ENCODE measurements around the gene ACBD4. TPM values are rescaled to one million over a fixed set of nuclear protein-coding genes. Genes with fewer than 3 reads are reported as not detected.
A peak's percentile ranks its signal among the peaks of the same experiment; 100 is the strongest.

Gene ACBD4
- total RNA-seq, 2 experiments from 2014 or later = 14.8 to 24.0 TPM

DNA sequence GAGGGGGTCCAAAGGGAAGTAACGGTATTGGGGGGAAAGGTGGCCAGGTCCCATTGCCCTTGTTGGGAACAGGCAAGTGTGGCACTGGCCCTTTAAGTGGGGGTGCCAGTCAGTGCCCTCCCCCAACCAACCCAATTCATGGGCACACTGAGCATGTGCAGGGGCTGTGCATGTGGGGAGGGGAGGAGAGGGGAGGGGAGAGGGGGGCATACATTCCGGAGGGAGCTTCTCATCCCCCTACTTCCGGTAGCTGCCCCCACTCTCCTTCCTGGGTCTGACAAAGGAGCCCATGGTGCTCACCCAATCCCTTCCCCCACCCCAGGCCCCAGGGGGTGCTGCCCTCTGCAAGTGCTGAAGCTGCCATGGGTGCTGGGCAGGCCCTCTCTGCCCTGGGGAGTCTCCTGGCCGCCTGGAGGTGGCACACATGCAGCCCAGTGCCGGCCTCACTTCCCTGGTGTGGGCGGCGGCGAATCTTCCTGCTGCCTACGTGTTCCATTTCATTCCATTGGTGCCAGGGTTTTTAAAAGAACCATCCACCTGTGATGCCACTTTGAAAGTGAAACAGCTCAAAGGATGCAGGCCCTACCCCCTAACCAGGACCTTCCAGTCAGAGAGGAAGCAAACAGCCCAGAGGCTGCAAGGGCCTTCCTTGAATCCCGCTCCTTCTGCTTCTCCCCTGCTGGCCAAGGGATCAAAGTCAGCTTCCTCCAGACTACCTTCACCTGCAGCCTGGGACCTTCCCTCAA lies 37.2 kb downstream of the ACBD4 start:
- Histone ChIP-seq H3K79me2 (ENCODE audit: insufficient read depth, low read depth, low read length) (no peaks in the 10 kb centered on the region), H3K4me3 (ENCODE audit: low read depth, low read length, poor library complexity, severe bottlenecking) (peak overlapping the region; percentile 65), H3K36me3 (ENCODE audit: insufficient read depth, low read length) (peaks cover 3% of the 10 kb centered on the region; the same call in 1 of the 2 replicates), H3K4me1 (ENCODE audit: insufficient read depth, low read length, poor library complexity, severe bottlenecking) (peaks cover 24% of the 10 kb centered on the region), H3K9me3 (ENCODE audit: low read length) (no peaks in the 10 kb centered on the region), H3K9me2 (ENCODE audit: insufficient read depth, low read length) (no peaks in the 10 kb centered on the region), H2AFZ (ENCODE audit: low read length) (peak overlapping the region; percentile 96), H3K4me2 (ENCODE audit: low read length) (peak overlapping the region; percentile 95), H3K27ac (ENCODE audit: low read depth, low read length, poor library complexity, severe bottlenecking) (peak overlapping the region; percentile 61), H4K20me1 (ENCODE audit: insufficient read depth, low read length) (no peaks in the 10 kb centered on the region)
- peak; percentile 81 for DNase-seq (ENCODE audit: low spot score)
- CTCF ChIA-PET (ENCODE audit: unreplicated experiment) = interaction anchor here (0.6 to 1.7 kb wide), 7 partner anchors 21 to 73 kb away, joined by 3 to 13 read pairs (median 4); partner anchors contain the start of genes ACBD4 and FMNL1
- TSS peak; percentile 63 for BruUV-seq (replicated peaks)
- TF ChIP-seq, protein P1, sequence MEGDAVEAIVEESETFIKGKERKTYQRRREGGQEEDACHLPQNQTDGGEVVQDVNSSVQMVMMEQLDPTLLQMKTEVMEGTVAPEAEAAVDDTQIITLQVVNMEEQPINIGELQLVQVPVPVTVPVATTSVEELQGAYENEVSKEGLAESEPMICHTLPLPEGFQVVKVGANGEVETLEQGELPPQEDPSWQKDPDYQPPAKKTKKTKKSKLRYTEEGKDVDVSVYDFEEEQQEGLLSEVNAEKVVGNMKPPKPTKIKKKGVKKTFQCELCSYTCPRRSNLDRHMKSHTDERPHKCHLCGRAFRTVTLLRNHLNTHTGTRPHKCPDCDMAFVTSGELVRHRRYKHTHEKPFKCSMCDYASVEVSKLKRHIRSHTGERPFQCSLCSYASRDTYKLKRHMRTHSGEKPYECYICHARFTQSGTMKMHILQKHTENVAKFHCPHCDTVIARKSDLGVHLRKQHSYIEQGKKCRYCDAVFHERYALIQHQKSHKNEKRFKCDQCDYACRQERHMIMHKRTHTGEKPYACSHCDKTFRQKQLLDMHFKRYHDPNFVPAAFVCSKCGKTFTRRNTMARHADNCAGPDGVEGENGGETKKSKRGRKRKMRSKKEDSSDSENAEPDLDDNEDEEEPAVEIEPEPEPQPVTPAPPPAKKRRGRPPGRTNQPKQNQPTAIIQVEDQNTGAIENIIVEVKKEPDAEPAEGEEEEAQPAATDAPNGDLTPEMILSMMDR (conservative IDR thresholded peaks at IDR 0.05; ENCODE audit: low read length) = no peak
- no peak for TF ChIP-seq EZH2phosphoT487 (IDR thresholded peaks at IDR 0.05; ENCODE audit: borderline replicate concordance, low read depth, low read length)
- POLR2A ChIA-PET = interaction anchor here (0.5 to 2.0 kb wide), 7 partner anchors 10 to 616 kb away, joined by 3 to 19 read pairs (median 5); partner anchors contain the start of genes HEXIM1 and HEXIM2
- intact Hi-C loops (cut with micrococcal nuclease; ENCODE audit: unreplicated experiment) = no loop called here

DNA sequence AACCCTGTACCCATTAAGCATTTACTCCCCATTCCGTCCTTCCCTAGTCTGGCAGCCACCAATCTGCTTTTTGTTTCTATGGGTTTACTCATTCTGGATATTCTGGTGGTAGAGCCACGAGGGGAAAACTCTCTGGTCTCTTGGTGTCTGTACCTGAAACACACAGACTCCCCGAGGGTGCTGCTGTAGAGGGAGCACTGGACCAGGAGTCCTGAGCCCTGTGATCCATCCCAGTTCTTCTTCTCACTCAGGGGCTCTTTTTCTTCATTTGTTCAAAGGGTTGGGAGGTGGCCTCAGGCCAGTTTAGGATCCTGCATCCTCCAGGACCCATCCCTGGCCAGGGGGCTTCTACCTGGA lies 40.2 kb downstream of the ACBD4 start:
- no peak for DNase-seq (ENCODE audit: low spot score)
- Histone ChIP-seq H3K27ac (ENCODE audit: low read depth, low read length, poor library complexity, severe bottlenecking) (no peak overlapping the region), H3K4me3 (ENCODE audit: low read depth, low read length, poor library complexity, severe bottlenecking) (no peak overlapping the region), H2AFZ (ENCODE audit: low read length) (no peak overlapping the region), H4K20me1 (ENCODE audit: insufficient read depth, low read length) (no peaks in the 10 kb centered on the region), H3K4me2 (ENCODE audit: low read length) (no peak overlapping the region), H3K4me1 (ENCODE audit: insufficient read depth, low read length, poor library complexity, severe bottlenecking) (peaks cover 24% of the 10 kb centered on the region), H3K79me2 (ENCODE audit: insufficient read depth, low read depth, low read length) (no peaks in the 10 kb centered on the region), H3K36me3 (ENCODE audit: insufficient read depth, low read length) (no peaks in the 10 kb centered on the region), H3K9me3 (ENCODE audit: low read length) (no peaks in the 10 kb centered on the region), H3K9me2 (ENCODE audit: insufficient read depth, low read length) (no peaks in the 10 kb centered on the region)
- BruUV-seq (replicated peaks) = no TSS peak
- ChIA-PET CTCF (ENCODE audit: unreplicated experiment) (no interaction called here), POLR2A (interaction anchor here (0.7 kb wide), 1 partner anchor 20 kb away, joined by 5 read pairs; no protein-coding TSS in a partner anchor)
- intact Hi-C loops (cut with micrococcal nuclease; ENCODE audit: unreplicated experiment) = no loop called here
- no peak for TF ChIP-seq EZH2phosphoT487 (IDR thresholded peaks at IDR 0.05; ENCODE audit: borderline replicate concordance, low read depth, low read length)
- TF ChIP-seq, protein P1 (conservative IDR thresholded peaks at IDR 0.05; ENCODE audit: low read length) = no peak

DNA sequence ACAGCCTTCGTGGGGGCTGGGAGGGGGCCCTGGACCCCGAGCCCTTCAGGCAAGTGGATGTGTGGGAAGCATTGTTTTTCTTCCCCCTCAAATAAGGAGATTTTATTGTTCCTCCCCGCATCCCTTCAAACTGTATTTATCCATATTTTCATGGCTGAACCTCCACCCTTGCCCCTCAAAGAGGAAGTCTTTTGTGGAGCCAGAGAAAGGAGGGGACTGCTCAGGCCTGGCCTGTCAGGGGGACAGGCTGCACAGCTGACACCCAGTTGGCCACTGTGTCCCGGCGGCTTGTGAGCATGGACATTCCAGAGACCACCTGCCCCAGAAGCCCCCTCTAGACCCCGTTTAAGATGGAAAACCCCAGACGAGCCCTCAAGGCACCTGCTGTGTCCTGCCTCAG lies 42.1 kb downstream of the ACBD4 start:
- CTCF ChIA-PET (ENCODE audit: unreplicated experiment) = no interaction called here
- intact Hi-C loops (cut with micrococcal nuclease; ENCODE audit: unreplicated experiment) = no loop called here
- Histone ChIP-seq H3K4me1 (ENCODE audit: insufficient read depth, low read length, poor library complexity, severe bottlenecking) (peaks cover 13% of the 10 kb centered on the region), H3K9me2 (ENCODE audit: insufficient read depth, low read length) (no peaks in the 10 kb centered on the region), H4K20me1 (ENCODE audit: insufficient read depth, low read length) (no peaks in the 10 kb centered on the region), H3K36me3 (ENCODE audit: insufficient read depth, low read length) (no peaks in the 10 kb centered on the region), H3K27ac (ENCODE audit: low read depth, low read length, poor library complexity, severe bottlenecking) (no peak overlapping the region), H3K79me2 (ENCODE audit: insufficient read depth, low read depth, low read length) (no peaks in the 10 kb centered on the region), H3K9me3 (ENCODE audit: low read length) (no peaks in the 10 kb centered on the region), H3K4me3 (ENCODE audit: low read depth, low read length, poor library complexity, severe bottlenecking) (no peak overlapping the region), H3K4me2 (ENCODE audit: low read length) (no peak overlapping the region), H2AFZ (ENCODE audit: low read length) (no peak overlapping the region)
- POLR2A ChIA-PET = no interaction called here
- DNase-seq (ENCODE audit: low spot score) = no peak
- no TSS peak for BruUV-seq (replicated peaks)
- TF ChIP-seq, protein P1 (conservative IDR thresholded peaks at IDR 0.05; ENCODE audit: low read length) = no peak
- TF ChIP-seq EZH2phosphoT487 (IDR thresholded peaks at IDR 0.05; ENCODE audit: borderline replicate concordance, low read depth, low read length) = no peak

All from OCI-LY7 (cell line).